Transverse colon (tissue), 4 donors: Measurements from ENCODE around the gene BCL11A. TPM values are rescaled to one million over a fixed set of nuclear protein-coding genes. Genes with fewer than 3 reads are reported as not detected.

Experiments
- DNase-seq: peaks from one replicate; pipeline ENCODE4 v3.0.0-alpha.2; 2019
- H3K27ac ChIP-seq, 4 donors: fragments of 200-600 bp; sonication (generic); 2 replicates each; pipeline ENCODE4 v1.5.1; 2016 to 2018; ENCODE audit warnings: inconsistent platforms in 4 of 4
- H3K27me3 ChIP-seq: fragments of 200-600 bp; sonication (generic); 2 replicates; pipeline ENCODE4 v1.5.1; 2017; ENCODE audit warnings: inconsistent platforms
- H3K36me3 ChIP-seq, 4 donors: fragments of 200-600 bp; sonication (generic); 2 replicates each; pipeline ENCODE4 v1.5.1; 2017 to 2019; ENCODE audit warnings: inconsistent platforms in 4 of 4
- H3K4me1 ChIP-seq, 4 donors: fragments of 200-600 bp; sonication (generic); 2 replicates each; pipeline ENCODE4 v1.5.1; 2017 to 2020; ENCODE audit warnings: inconsistent platforms in 4 of 4
- H3K4me3 ChIP-seq, 4 donors: fragments of 200-600 bp; sonication (generic); 1 replicate in 1 of 4; 2 replicates in 3 of 4; pipeline versions ENCODE4 v1.5.1 to v1.6.1; 2017 to 2019; ENCODE audit warnings: inconsistent platforms in 4 of 4
- H3K9me3 ChIP-seq, 2 donors: fragments of 200-600 bp; sonication (generic); 2 replicates each; pipeline ENCODE4 v1.5.1; 2017 to 2019; ENCODE audit warnings: inconsistent platforms in 2 of 2
- CTCF ChIP-seq, 5 experiments: fragments of 200-600 bp in 3 of 5; fragments of 450-650 bp in 2 of 5; sonication (generic) in 3 of 5; IDR thresholded peaks; 1 replicate in 2 of 5; 2 replicates in 3 of 5; pipeline ENCODE4 v1.5.1; 2016 to 2017; ENCODE audit warnings: antibody characterized with exemption in 5 of 5, inconsistent platforms in 3 of 5, mild to moderate bottlenecking in 2 of 5, moderate library complexity in 1 of 5
- EP300 ChIP-seq: sonication (generic); formaldehyde crosslinking; IDR thresholded peaks from one replicate; pipeline ENCODE4 v1.6.1; 2017; ENCODE audit warnings: antibody characterized with exemption, low read depth
- POLR2A ChIP-seq: fragments of 450-650 bp; IDR thresholded peaks from one replicate; pipeline ENCODE4 v1.6.1; 2016; ENCODE audit warnings: antibody characterized with exemption, mild to moderate bottlenecking, moderate library complexity
- POLR2AphosphoS5 ChIP-seq, 3 donors: sonication (generic); formaldehyde crosslinking; IDR thresholded peaks; one replicate each; pipeline ENCODE4 v1.6.1; 2016; ENCODE audit warnings: antibody characterized with exemption in 3 of 3
- WGBS, 2 donors: methylation state at CpG; one replicate each; pipeline ENCODE4 v1.1.5; 2018; ENCODE audit warnings: low coverage in 1 of 2; 5-methylcytosine and 5-hydroxymethylcytosine counted together
- in situ Hi-C, 4 donors: fragments of 200-750 bp; cut with MboI; loops; one replicate each; pipeline versions ENCODE4 v1.15.0 to v1.15.1; 2017; ENCODE audit warnings: low sequenced_read_pairs in 3 of 4, low pct_ligation_motif_present in 1 of 4, low pct_unique_long_range_greater_than_20kb in 1 of 4
- intact Hi-C: fragments of 100-400 bp; cut with DNase I; formaldehyde crosslinking; loops from one replicate; pipeline ENCODE4 v1.15.1; 2023; ENCODE audit warnings: low total_unique reads
- total RNA-seq, 4 donors: library from RNA; depleted of rRNA; stranded (reverse); fragments of >200 nt; gene quantifications; one replicate each; pipeline ENCODE4 v1.1.0, GENCODE V29; 2016

Gene BCL11A
- total RNA-seq, 4 donors from 2014 or later = 11.3 to 38.1 (median 19.9) TPM

DNA sequence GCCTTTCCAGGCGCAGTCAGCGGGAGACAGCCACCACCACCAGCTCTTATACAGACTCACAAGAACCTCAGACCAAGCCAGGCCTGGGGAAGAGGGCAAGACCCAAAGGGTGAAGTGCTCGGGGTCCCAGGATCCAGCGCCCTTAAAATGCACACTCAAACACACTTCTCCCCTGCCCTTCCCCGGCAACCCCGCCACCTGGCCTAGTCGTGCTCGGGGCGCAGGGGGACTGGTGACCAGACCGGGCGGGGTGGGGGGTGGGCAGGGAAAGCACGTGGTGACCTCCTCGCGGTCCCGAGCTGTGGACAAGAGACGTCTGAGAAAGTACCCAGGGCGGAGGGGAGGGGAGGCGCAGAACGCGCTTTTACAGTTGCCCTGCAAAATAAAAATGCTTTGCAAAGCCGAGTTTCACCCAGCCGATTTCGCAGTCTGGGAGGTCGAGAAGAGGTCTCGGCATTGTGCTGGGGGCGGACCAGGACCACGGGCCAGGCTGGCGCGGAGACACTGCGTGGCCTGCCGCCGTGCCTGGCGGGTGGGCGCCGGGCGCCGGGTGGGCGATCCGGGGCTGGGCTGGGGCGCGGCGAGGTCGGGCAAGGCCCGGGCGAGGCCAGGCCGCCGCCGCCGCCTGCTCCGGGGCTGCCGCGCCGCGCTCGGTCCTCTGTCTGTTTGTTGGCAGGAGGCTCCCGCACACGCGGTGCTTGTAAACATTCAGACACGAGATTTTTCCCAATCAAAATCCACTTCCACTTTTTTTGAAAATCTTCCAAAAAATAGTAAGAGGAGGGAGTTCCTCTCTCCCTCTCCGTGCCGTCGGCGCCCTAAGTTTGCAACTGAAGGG is 2.0 kb downstream of the BCL11A start:
- peak; percentile 57 for DNase-seq
- Histone ChIP-seq H3K27me3 (peaks cover 47% of the 10 kb centered on the region), H3K4me1 (peaks cover 9 to 65% (median 35%) of the 10 kb centered on the region in 4 donors), H3K36me3 (no peaks in the 10 kb centered on the region), H3K27ac (peak overlapping the region; percentile 84 to 88 (median 88)), H3K9me3 (no peaks in the 10 kb centered on the region), H3K4me3 (peak overlapping the region; percentile 47 to 75 (median 62))
- in situ Hi-C loops (loop anchor here in 2 of 4 donors (25.0 kb wide), 3 partner anchors 1114 to 1514 kb away; no protein-coding TSS in a partner anchor), intact Hi-C loops (loop anchor here (10.0 kb wide), 2 partner anchors 1247 to 1517 kb away; no protein-coding TSS in a partner anchor)
- 2% methylated on average over 56 of the region's 63 CpGs; no CpG with 5 or more reads in 1 of the 2 donors for WGBS, 2 donors
- TF ChIP-seq EP300 = no peak
- no peak for TF ChIP-seq POLR2A
- TF ChIP-seq POLR2AphosphoS5 (IDR thresholded peaks at IDR 0.05) = no peak
- TF ChIP-seq CTCF (IDR thresholded peaks at IDR 0.05) = no peak

DNA sequence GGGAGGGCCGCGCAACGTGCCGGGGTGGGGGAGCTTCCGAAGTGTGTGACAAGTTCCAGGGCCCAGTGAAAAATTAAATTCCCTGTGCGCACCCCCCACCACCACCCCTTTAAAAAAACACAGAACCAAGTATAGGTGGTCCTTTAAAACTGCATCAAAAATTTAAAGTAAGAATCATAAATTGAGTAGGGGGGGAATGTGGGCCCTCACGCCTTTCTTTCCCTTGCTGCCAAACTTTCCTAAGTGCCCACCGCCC is 2.5 kb downstream of the BCL11A start:
- Histone ChIP-seq H3K4me1 (peaks cover 9 to 65% (median 35%) of the 10 kb centered on the region in 4 donors), H3K36me3 (no peaks in the 10 kb centered on the region), H3K4me3 (peak overlapping the region; percentile 47 to 75 (median 62)), H3K27me3 (peaks cover 41% of the 10 kb centered on the region), H3K27ac (peak overlapping the region; percentile 84 to 88 (median 88)), H3K9me3 (no peaks in the 10 kb centered on the region)
- intact Hi-C loops = loop anchor here (10.0 kb wide), 2 partner anchors 1246 to 1516 kb away; no protein-coding TSS in a partner anchor
- 0 to 2% methylated on average over 2 to 8 of the region's 8 CpGs for WGBS, 2 donors
- TF ChIP-seq CTCF (IDR thresholded peaks at IDR 0.05) = no peak
- TF ChIP-seq POLR2A = no peak
- TF ChIP-seq EP300 = no peak
- no peak for TF ChIP-seq POLR2AphosphoS5 (IDR thresholded peaks at IDR 0.05)
- in situ Hi-C loops = loop anchor here in 2 of 4 donors (25.0 kb wide), 3 partner anchors 1114 to 1514 kb away; no protein-coding TSS in a partner anchor
- DNase-seq = no peak

DNA sequence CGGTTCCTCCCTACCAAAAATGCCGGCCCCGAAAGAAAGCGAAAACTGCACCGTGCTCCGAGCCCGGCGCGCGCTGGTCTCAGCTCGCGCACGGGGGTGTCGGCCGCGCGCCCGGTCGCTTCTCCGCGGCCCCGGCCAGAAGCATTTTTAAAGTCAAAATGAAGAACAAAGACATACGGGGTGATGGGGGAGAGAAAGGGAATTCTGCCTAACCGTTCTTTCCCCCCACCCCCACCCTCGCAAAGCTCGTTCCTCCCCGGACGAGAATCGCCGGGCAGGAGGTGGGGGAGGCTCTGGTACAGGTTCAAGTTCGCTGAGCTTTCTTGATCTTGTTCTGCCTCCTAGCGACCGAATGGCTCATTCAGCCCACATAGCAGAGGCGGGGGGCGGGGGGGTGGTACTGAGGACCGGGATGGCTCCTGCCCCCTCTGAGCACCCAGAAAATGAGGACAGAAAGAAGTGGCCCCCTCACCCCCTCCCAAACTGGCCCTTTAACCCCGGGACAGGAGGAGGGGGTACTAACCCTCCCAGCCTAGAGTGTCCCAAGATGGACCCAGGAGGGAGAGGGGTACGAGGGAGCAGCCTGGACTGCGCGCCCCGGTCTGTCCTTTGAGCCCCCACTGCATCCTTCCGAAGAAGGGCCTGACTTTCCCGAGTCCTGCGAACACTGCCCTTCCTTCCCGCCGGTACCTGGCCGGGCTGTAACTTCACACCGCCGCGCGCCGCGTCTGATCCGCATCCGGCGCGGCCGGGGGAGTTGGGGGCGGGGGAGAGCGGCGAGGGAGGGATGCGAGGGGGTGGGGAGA is 3.1 kb downstream of the BCL11A start:
- 1% methylated on average over 59 of the region's 62 CpGs; no CpG with 5 or more reads in 1 of the 2 donors for WGBS, 2 donors
- peaks cover 9 to 62% (median 34%) of the 10 kb centered on the region in 4 donors for H3K4me1 ChIP-seq
- peak overlapping the region; percentile 84 to 88 (median 88) for H3K27ac ChIP-seq
- no peak for TF ChIP-seq EP300
- no peak for TF ChIP-seq POLR2A
- peak; percentile 43 to 78 (median 60) for TF ChIP-seq CTCF (IDR thresholded peaks at IDR 0.05)
- peak in 1 of 3 donors; percentile 32 for TF ChIP-seq POLR2AphosphoS5 (IDR thresholded peaks at IDR 0.05)
- H3K27me3 ChIP-seq = peaks cover 41% of the 10 kb centered on the region
- intact Hi-C loops (loop anchor here (10.0 kb wide), 2 partner anchors 1246 to 1516 kb away; no protein-coding TSS in a partner anchor), in situ Hi-C loops (loop anchor here in 2 of 4 donors (25.0 kb wide), 3 partner anchors 1113 to 1513 kb away; no protein-coding TSS in a partner anchor)
- H3K36me3 ChIP-seq = no peaks in the 10 kb centered on the region
- DNase-seq = peak; percentile 87
- peak overlapping the region; percentile 47 to 75 (median 62) for H3K4me3 ChIP-seq
- H3K9me3 ChIP-seq = no peaks in the 10 kb centered on the region

GRCh38 chr2:60549928-60550177 is 3.6 kb downstream of the BCL11A start:
- 0% methylated on average over 13 of the region's 13 CpGs; no CpG with 5 or more reads in 1 of the 2 donors for WGBS, 2 donors
- in situ Hi-C loops = loop anchor here in 2 of 4 donors (25.0 kb wide), 3 partner anchors 1113 to 1513 kb away; no protein-coding TSS in a partner anchor

More at GRCh38 chr2:60549928-60550177, 3.6 kb downstream of the BCL11A start:
- intact Hi-C loops = loop anchor here (10.0 kb wide), 2 partner anchors 1245 to 1515 kb away; no protein-coding TSS in a partner anchor
- Histone ChIP-seq H3K4me3 (peak overlapping the region; percentile 47 to 75 (median 62)), H3K9me3 (no peaks in the 10 kb centered on the region), H3K36me3 (no peaks in the 10 kb centered on the region), H3K27ac (peak overlapping the region; percentile 84 to 88 (median 88)), H3K4me1 (peaks cover 9 to 59% (median 33%) of the 10 kb centered on the region in 4 donors), H3K27me3 (peaks cover 41% of the 10 kb centered on the region)
- no peak for TF ChIP-seq POLR2AphosphoS5 (IDR thresholded peaks at IDR 0.05)
- TF ChIP-seq CTCF (IDR thresholded peaks at IDR 0.05) = no peak
- no peak for TF ChIP-seq POLR2A
- TF ChIP-seq EP300 = no peak
- peak; percentile 46 for DNase-seq
